HG02571 (cell line): ENCODE data around the gene RHOT2.
"Not testable (repeated sequence)": the region's sequence is repeated elsewhere in the genome, so short reads cannot be mapped to it uniquely, and the experiment has no call there.

Experiments
- ATAC-seq: cut with Tn5 transposase; IDR thresholded peaks from one replicate; pipeline ENCODE4 v1.9.1; 2021; ENCODE audit warnings: mild to moderate bottlenecking, moderate library complexity; ENCODE audit not compliant: unreplicated experiment

Gene RHOT2

DNA sequence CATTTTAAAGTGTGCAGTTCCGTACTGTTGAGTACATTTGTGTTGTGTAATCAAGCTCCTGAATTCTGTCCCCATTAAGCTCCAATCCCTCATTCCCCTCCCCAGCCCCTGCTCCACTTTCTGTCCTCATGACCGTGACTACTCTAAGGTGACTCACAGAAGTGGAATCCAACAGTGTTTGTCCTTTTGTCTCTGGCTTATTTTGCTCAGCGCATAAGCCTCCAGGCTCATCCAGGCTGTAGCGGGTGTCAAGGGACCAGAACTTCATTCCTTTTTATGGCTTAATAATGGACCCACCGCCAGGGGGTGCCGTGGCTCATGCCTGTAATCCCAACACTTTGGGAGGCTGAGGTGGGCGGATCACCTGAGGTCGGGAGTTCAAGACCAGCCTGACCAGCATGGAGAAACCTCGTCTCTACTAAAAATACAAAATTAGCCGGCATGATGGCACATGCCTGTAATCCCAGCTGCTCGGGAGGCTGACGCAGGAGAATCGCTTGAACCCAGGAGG lies 44.9 kb downstream of the RHOT2 start:
- not testable (repeated sequence) for ATAC-seq

DNA sequence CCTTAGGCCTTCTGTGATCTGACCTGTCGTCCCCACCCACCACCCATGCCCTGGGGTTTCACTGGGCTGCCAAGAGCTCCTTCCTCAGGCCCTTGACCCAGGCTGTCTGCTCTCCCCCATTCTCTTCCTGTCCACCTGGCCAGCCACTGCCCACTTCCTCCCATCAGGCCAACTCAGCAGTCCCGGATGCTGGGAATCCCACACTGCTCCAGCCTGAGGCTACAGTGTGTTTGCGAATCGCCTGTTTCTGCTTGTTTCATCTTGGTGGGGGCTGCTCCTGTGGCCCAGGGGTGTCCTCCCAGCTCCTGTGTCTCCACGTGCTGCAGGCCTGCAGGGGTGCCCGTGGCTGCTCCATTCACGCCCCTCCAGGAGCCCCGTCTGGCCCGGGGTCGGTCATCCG lies 46.1 kb downstream of the RHOT2 start:
- ATAC-seq, result no peak

DNA sequence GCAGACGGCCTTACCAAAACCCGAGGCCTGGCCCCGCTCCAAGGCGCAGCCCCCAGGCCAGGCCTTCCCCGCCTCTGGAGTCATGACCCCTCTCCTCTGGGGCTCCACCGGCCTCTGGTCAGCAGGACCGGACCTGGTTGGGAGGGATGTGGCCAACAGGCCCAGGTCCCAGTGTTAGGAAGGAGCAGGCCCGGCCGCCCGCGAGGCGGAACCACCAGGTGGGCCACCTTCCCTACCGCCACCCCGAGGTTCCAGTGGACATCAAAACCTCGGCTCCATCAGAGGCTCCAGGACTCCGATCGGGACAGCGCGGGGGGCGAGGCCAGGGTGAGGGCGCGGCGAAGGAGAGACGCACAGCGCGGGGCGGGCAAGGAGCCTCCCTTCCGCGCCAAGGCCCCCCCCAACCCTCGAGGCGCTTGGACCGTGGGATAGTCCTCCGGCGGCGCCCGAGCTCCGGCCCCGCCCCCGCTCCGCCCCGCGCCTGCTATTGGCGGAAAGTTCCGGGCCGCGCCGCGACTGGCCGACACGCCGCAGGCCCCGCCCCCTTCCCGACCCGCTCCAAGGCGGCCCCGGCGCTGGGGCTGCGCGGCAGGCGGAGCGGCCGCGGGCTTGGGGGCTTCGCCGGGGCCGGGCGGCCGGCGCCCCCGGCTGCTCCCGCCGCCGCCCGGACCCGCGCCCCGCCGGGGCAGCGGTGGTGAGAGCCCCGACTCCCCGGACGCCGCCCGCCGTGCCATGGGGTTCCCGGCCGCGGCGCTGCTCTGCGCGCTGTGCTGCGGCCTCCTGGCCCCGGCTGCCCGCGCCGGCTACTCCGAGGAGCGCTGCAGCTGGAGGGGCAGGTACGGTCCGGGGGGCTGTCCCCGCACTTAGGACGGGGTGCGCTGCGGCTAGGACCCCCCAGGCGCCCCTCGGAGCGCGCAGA lies 46.9 kb downstream of the RHOT2 start, which contains the start of gene METRN:
Gene METRN, plus strand, starts transcription at position 561 of the 919 bp plus-strand sequence. Its CDS starts 172 bp downstream, at position 733.
- peak; percentile 43 for ATAC-seq

DNA sequence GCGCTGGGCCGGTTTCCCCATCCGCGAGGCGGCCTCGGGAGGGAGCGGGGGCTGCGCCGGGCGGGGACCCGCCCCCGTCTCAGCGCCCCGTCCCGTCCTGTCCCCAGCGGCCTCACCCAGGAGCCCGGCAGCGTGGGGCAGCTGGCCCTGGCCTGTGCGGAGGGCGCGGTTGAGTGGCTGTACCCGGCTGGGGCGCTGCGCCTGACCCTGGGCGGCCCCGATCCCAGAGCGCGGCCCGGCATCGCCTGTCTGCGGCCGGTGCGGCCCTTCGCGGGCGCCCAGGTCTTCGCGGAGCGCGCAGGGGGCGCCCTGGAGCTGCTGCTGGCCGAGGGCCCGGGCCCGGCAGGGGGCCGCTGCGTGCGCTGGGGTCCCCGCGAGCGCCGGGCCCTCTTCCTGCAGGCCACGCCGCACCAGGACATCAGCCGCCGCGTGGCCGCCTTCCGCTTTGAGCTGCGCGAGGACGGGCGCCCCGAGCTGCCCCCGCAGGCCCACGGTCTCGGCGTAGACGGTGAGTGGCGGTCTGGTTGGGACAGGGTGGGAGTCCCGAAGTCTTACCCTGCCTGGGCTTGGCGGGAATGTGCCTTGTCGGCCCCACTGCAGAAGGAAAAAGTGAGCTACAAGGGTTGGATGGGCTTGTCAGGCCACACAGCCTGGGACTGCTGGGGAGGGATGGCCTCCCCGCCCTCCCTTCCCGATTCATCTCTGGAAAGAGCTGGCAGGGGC lies 47.7 kb downstream of the RHOT2 start:
- no peak for ATAC-seq

DNA sequence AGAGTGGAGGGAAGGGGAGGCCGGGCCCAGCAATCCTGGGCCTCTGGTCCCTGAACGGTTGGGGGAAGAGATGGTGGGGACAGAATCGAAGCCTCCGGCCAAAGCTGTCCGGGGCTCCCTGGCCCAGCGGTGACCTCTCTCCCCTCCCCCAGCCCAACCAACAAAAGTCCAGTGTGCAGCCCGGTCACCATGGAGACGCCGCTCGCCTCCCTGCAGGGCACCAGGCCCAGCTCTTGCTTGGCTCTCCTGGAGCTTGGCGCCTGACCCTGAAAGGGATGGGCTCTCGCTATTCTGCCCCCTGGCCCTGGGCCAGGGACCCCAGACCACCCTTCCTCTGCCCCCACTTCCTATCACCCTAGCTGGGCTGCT lies 48.3 kb downstream of the RHOT2 start:
- ATAC-seq, result no peak

DNA sequence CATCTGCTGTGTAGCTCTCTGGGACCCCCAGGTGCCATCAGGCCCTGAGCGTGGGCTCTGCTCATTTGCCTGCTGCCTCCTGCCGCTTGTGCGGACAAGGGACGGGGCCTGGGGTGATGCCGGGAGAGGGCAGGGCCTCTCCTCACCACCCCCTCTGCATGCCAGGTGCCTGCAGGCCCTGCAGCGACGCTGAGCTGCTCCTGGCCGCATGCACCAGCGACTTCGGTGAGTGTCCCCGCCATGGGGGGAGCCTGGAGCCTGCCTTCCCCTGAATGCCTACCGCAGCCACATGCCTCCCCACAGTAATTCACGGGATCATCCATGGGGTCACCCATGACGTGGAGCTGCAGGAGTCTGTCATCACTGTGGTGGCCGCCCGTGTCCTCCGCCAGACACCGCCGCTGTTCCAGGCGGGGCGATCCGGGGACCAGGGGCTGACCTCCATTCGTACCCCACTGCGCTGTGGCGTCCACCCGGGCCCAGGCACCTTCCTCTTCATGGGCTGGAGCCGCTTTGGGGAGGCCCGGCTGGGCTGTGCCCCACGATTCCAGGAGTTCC lies 48.9 kb downstream of the RHOT2 start:
- ATAC-seq, result no peak

DNA sequence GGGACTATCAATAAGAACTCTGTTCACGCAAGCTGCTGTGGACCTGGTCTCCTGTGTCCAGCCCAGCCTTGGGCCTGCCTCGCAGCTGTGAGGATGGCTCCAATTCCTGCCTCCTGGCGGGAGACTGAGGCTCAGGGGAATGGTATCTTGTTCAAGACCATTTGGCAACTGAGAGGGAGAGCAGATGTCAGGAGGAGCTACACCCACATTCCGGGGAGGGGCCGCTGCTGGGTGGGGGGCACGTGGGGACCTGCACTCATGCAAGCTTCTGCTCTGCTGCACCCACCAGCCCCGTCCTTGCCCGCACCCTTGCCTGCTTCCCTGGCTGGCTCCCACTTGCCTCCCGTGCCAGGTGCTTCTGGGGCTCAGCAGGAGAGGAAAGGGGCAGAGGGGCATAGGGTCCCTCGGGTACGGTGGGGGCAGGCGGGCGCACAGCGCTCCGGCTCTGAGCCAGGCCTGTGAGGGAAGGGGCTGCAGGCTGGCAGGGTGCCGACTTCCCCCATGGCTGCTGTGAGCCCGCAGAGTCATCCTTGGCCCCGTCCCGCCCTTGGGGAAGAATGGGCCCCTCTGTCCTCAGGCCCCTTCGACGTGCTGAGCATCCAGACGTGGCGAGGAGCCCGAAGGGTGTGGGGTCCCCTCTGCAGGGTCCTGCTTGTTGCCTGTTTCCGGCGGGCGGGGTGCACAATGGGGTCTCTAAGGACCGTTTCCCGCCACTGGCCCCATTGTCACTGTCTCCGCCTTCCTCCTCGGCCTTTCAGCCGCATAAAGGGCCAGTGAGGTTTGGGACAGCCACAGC lies 49.7 kb downstream of the RHOT2 start:
- no peak for ATAC-seq

DNA sequence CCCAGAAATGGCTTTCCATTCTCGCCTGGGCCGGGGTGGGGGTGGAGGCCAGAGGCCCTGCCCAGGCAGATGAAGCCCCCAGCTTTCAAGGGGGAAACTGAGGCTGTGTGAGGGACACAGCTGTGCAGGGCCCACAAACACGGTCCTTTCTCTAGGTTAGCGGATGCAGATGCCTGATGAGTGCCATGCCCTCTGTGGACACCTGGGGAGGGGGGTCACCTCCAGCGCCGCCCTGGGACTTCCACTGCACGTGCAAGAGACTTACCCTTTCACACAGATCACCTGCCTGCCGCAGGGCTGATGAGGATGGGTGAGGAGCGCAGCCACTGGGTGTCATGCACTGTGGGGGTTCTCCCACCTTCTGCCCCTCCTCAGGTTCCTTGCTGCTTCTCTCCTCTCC lies 50.5 kb downstream of the RHOT2 start:
- ATAC-seq, result no peak

DNA sequence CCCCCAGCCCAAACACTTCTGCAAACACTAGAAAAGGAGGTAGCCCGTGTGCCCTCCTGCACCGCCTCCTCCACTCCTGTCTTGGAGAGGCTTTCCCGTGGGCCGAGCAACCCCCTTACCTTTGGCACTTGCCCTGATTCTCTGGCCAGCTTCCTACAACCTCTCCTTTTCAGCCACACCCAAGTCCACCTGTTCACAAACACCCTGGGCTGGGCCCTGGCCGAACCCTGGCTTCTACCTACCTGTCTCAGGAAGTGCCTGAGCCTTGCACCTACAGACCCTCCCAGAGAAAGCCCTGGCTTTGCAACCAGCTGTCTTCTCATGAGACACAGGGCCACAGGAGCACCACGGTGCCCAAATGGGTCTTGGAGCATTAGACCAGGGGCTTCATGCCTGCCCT lies 51.0 kb downstream of the RHOT2 start:
- no peak for ATAC-seq

DNA sequence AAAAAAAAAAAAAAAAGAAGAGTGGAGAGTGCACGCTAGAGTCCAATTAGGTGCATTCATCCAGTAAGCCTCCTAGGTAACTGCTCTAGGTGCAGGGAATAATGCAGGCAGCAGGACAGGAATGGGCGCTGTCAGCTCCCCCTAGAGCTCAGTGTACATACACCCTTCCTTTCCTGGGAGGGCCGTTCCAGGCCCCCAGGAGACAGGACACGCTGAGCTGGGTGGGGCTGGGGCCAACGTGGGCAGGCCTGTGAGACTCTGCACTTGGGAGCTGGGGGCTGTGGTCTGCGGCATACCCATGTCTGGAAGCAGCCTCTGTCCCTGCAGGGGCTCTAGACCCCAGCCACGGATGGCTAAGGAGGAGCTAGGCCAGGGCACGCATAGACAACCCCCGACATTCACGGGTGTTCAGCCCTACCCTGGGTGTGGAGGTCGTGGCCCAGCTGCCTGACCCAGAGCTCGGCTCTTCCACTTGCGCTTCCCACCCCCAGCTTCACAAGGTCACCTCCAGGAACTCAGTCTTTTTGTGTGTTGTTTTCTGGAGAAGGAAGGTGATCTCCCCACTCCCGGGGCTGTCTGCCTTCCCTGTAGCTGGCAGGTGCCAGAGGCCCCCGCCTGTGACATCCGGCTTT lies 52.0 kb downstream of the RHOT2 start:
- ATAC-seq, result no peak

DNA sequence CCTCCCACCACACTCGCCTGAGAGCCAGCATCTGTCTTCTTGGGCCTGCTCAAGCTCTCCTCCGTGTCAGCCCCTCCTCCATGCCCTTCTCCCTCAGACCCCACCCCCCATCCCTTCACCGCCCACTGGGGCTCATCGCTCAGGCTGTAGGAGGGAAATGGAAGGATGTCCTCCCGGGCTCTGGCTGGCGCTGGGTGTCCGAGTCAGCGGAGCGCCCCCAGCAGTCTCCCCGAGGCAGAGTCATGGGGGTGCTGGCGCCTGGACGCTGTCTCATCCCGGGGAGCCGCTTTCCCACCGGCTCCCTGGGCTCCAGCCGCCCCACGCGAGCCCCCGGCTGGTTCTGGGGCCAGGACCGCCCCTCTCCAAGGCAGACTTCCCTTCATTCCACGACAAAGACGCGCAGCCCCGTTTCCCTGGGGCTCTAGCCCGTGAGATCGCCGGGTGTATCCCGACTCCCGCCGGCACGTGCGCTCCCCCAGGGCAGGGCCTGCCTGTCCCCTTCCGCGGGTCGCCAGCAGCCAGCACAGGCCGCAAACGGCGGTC lies 52.6 kb downstream of the RHOT2 start:
- ATAC-seq, result peak; percentile 5

DNA sequence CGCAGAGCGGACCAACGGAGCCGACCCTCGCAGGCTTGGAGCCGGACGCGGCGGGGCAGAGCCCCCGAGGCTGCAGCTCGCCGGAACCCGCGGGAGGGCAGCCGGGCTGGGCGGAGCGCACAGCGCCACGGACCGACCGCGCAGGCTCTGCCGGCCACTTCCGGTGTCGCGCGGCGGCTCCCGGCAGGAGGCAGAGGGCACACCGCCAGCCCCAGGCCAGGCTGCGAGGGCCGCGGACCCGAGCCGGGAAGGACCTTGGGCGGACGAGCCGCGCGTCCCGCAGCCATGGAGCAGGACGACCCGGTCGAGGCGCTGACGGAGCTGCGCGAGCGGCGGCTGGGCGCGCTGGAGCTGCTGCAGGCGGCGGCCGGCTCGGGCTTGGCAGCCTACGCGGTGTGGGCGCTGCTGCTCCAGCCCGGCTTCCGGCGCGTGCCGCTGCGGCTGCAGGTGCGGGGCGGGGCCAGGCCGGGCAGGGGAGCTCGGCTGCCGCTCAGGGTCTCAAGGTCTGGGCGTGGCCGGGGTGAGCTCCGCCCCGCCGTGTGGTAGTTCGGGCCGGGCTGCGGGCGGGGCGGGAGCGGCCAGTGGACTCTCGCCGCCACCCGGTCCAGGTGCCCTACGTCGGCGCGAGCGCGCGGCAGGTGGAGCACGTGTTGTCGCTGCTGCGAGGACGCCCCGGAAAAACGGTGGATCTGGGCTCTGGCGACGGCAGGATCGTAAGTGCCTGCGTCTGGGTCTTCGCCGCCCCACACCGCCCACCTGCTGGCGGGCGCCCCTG lies 53.2 kb downstream of the RHOT2 start, which contains the start of gene ANTKMT:
Gene ANTKMT, plus strand, starts transcription at position 157 of the 775 bp plus-strand sequence. Its CDS starts 129 bp downstream, at position 286.
- ATAC-seq, result peak; percentile 55

DNA sequence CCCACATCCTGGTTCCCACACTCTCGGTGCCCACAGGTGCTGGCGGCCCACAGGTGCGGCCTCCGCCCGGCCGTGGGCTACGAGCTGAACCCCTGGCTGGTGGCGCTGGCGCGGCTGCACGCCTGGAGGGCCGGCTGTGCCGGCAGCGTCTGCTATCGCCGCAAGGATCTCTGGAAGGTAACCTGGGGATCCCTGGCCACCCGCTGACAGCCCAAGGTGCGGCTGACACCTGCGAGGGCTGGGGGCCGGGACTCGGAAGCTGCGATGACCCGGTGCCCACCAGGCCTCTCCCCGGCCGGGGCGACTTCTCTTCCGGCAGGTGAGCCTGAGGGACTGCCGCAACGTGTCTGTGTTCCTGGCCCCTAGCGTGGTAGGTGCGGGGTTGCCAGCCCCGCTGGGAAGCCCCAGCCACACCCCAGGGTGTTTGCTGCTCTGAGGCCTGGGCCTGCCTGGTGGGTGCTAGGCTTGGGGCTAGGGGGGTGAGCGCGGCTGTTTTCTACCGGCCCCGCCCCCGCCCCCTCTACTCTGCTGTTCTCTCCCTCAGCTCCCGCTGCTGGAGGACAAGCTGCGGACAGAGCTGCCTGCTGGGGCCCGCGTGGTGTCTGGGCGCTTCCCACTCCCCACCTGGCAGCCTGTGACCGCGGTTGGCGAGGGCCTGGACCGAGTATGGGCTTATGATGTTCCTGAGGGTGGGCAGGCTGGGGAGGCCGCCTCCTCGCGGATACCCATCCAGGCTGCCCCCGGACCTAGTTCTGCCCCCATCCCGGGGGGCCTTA lies 54.0 kb downstream of the RHOT2 start:
- ATAC-seq, result no peak

DNA sequence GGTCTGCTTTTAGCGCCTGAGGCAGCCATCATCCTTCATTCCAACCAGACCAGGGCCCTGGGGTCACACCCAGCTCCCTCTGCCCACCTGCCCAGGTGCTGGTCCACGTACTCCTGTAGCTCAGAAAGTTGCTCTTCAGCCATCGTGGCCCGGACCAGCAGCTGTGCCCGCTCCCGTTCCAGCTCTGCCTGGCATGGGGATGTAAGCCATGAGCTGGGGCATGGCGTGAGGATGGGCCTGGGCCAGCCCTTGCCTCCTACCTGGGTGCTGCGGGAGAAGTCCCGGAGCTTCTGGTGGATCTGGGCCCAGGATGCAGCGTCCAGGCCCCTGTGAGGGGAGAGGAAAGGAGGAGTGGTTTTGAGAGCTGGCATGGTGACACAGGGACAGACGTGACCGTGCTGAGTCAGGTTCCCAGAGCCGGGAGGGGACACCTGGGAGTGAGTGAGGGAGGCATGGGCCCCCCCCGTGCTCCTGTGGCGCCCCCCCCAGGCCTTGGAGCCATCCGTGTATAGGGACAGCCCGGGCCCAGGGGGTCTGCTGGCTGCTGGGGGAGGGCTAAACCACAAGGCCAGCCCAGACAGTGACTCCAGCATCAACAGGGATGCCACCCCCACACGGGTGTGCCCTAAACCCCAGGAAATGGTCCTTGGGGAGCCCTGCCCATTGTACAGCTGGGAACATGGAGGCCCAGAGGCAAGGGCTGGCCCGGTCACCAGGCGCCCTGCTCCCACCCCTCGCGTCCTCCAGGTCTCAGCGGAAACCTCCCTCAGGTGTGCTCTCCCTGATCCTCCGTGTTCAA lies 55.1 kb downstream of the RHOT2 start:
- ATAC-seq, result no peak

DNA sequence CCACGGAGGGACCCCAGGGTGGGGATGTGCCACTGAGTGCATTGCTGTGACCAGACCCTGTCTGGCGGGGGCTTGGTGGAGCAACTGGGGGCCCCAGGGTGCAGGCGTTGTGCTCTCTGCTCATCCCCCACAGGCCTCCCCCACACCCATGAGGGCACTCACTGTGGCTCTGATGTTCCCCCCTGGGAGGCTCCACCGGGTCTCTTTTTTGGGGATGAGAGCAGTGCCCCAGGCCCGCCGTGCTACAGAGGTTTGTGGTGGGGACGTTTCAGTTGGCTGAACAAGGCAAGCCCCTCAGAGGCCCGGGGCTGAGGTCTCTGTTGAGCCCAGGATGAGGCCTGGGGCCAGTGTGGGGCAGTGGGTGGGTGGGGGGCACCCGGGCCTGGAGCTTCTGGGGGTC lies 55.8 kb downstream of the RHOT2 start:
- no peak for ATAC-seq
